ENCODE data around the gene LAMB3. TPM values are rescaled to one million over a fixed set of nuclear protein-coding genes. Genes with fewer than 3 reads are reported as not detected.

The LAMB3 gene
- total RNA-seq, 2 experiments from 2014 or later = 1.3 to 1.9 TPM

GRCh38 chr1:209617755-209618154 is 34.5 kb downstream of the LAMB3 start:
- no peak overlapping the region for H3K4me3 Mint-ChIP-seq
- CTCF ChIA-PET = interaction anchor here (0.6 to 3.9 kb wide), 6 partner anchors 8 to 511 kb away, joined by 3 to 11 read pairs (median 6); no protein-coding TSS in a partner anchor
- H3K9me3 Mint-ChIP-seq = no peaks in the 10 kb centered on the region
- DNase-seq = no peak
- POLR2A ChIA-PET = no interaction called here
- peaks cover 7% of the 10 kb centered on the region for H3K4me1 Mint-ChIP-seq
- H3K36me3 Mint-ChIP-seq (ENCODE audit: low read depth) = no peaks in the 10 kb centered on the region
- H3K27ac Mint-ChIP-seq = no peak overlapping the region
- H3K27me3 Mint-ChIP-seq = no peaks in the 10 kb centered on the region

DNA sequence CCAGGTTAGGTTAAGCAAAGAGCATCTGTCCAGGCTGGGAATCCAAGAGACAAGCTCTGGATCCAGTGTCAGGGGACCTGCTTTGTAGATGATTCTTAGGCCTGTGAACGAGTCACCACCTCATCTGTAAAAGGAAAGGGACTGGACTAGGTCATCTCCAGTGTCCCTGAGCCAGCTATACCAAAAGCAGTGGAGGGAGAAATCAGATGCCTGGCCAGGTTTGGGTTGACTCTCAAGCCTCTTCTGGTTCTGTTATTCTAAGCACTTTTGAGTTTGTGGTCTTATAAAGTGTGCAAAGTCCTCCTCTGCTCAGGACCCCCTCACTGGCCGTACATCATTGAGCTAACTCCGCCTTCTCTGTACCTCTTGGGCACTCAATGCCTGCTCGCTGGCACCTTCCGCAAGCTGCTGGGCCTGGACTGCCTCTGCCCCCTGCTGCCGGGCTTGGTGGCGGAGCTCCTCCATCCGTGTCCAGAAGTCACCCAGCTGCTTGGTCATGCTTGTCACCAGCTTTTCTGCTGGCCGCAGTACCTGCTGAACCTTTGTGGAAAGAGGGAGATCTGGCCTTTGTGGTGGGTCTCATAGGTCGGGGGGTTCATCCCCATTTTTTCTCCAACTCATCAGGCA is 35.1 kb downstream of the LAMB3 start:
- H3K4me3 Mint-ChIP-seq = no peak overlapping the region
- peaks cover 12% of the 10 kb centered on the region for H3K4me1 Mint-ChIP-seq
- ChIA-PET POLR2A (no interaction called here), CTCF (interaction anchor here (0.5 to 3.9 kb wide), 8 partner anchors 8 to 511 kb away, joined by 3 to 11 read pairs (median 4); no protein-coding TSS in a partner anchor)
- H3K9me3 Mint-ChIP-seq = no peaks in the 10 kb centered on the region
- no peaks in the 10 kb centered on the region for H3K27me3 Mint-ChIP-seq
- H3K27ac Mint-ChIP-seq = no peak overlapping the region
- DNase-seq = no peak
- H3K36me3 Mint-ChIP-seq (ENCODE audit: low read depth) = no peaks in the 10 kb centered on the region

DNA sequence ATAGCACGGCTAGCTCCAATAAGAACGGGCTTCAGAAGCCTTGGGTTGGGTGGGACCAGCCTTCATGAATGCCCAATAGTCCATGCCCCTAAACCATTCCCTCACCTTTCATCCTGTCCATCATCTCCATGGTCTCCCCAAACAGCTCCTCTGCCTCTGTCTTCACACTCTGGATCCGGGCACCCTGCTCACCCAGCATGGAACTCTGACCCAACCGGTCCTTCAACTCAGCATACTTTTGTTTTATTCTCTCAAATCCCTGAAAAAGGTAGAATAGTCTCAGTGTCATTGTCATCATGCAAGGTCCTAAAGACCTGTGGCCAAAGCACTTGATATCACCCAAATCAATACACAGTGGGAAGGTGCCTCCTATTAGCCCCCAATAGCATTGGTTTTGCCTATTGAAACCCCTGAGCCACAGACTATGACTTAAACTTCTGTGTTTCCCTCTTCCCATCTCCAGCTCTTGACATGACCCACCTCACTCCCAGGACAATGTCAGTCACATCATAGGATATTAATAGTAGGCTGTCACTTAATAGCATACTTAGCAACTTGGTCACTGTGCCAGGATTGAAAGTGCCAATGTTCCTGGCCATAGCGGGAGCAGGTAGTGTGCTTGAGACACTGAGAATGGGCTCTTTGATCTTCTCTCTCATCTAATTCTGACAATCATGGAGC is 35.7 kb downstream of the LAMB3 start:
- Mint-ChIP-seq H3K27ac (no peak overlapping the region), H3K4me1 (peaks cover 12% of the 10 kb centered on the region), H3K9me3 (no peaks in the 10 kb centered on the region), H3K36me3 (ENCODE audit: low read depth) (no peaks in the 10 kb centered on the region), H3K4me3 (no peak overlapping the region), H3K27me3 (no peaks in the 10 kb centered on the region)
- POLR2A ChIA-PET = no interaction called here
- CTCF ChIA-PET = interaction anchor here (0.5 to 1.3 kb wide), 3 partner anchors 8 to 1820 kb away, joined by 3 read pairs; no protein-coding TSS in a partner anchor
- no peak for DNase-seq

- DNase-seq = no peak
- Mint-ChIP-seq H3K9me3 (no peaks in the 10 kb centered on the region), H3K4me3 (no peak overlapping the region), H3K27me3 (no peaks in the 10 kb centered on the region), H3K4me1 (peaks cover 12% of the 10 kb centered on the region), H3K27ac (no peak overlapping the region), H3K36me3 (ENCODE audit: low read depth) (no peaks in the 10 kb centered on the region)
- POLR2A ChIA-PET = no interaction called here
- CTCF ChIA-PET = interaction anchor here (0.9 to 1.4 kb wide), 3 partner anchors 9 to 54 kb away, joined by 3 to 5 read pairs (median 3); no protein-coding TSS in a partner anchor
Measured at GRCh38 chr1:209614906-209615305, 37.3 kb downstream of the LAMB3 start.

DNA sequence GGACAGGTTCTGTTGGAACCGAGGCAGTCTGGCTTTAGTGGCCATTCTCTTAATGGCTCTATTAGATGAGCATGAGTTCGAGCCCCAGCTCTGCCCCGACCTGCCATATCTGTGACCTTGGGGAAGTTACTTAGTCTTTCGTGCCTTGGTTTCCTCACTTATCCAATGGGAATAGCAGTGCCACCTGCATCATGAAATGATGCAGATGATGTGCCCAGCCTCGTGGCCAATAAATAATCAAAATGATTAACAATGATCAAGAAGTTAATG is 38.1 kb downstream of the LAMB3 start:
- H3K9me3 Mint-ChIP-seq = no peaks in the 10 kb centered on the region
- peaks cover 11% of the 10 kb centered on the region for H3K4me1 Mint-ChIP-seq
- H3K36me3 Mint-ChIP-seq (ENCODE audit: low read depth) = no peaks in the 10 kb centered on the region
- no peaks in the 10 kb centered on the region for H3K27me3 Mint-ChIP-seq
- POLR2A ChIA-PET = no interaction called here
- H3K4me3 Mint-ChIP-seq = no peak overlapping the region
- CTCF ChIA-PET = interaction anchor here (1.2 kb wide), 1 partner anchor 51 kb away, joined by 3 read pairs; no protein-coding TSS in a partner anchor
- no peak for DNase-seq
- H3K27ac Mint-ChIP-seq = no peak overlapping the region

DNA sequence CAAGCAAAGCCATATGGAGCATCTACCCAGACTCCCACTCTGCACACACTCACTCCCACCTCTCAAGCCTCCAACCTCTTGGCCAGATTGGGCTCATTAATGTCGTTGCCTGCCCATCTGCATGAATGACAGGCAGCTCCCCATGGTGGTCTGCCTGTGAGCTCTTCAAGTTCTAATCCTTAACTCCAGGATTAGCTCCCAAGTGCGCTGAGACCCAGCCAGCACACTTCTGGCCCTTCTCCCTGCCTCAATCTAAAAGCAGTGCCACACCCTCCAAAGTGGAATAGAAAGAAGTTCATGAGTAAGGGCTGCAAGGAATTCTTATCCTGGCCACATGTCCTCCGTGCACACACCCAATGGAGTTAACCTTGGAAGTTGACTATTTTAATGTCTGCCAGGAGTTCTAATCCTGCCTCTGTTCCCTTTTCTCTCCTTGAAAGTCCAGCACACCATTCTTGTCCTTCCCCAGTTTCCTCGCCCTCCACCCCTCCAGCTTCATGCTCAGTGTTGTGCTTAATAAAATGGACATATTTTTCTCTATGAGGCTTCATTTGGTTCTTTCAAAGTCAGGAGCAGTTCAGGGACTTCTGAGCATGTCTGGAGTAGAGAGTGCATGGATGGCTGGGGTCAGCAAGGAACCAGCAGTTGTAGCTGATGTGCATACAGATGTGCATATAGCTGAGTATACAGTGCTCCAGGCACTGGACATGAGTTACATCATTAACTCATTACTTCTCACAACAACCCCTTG is 38.6 kb downstream of the LAMB3 start:
- Mint-ChIP-seq H3K4me3 (no peak overlapping the region), H3K9me3 (no peaks in the 10 kb centered on the region), H3K4me1 (peaks cover 6% of the 10 kb centered on the region), H3K36me3 (ENCODE audit: low read depth) (no peaks in the 10 kb centered on the region), H3K27ac (peak overlapping the region; percentile 15), H3K27me3 (no peaks in the 10 kb centered on the region)
- ChIA-PET CTCF (interaction anchor here (0.9 to 1.2 kb wide), 3 partner anchors 48 to 53 kb away, joined by 3 read pairs; no protein-coding TSS in a partner anchor), POLR2A (no interaction called here)
- no peak for DNase-seq

DNA sequence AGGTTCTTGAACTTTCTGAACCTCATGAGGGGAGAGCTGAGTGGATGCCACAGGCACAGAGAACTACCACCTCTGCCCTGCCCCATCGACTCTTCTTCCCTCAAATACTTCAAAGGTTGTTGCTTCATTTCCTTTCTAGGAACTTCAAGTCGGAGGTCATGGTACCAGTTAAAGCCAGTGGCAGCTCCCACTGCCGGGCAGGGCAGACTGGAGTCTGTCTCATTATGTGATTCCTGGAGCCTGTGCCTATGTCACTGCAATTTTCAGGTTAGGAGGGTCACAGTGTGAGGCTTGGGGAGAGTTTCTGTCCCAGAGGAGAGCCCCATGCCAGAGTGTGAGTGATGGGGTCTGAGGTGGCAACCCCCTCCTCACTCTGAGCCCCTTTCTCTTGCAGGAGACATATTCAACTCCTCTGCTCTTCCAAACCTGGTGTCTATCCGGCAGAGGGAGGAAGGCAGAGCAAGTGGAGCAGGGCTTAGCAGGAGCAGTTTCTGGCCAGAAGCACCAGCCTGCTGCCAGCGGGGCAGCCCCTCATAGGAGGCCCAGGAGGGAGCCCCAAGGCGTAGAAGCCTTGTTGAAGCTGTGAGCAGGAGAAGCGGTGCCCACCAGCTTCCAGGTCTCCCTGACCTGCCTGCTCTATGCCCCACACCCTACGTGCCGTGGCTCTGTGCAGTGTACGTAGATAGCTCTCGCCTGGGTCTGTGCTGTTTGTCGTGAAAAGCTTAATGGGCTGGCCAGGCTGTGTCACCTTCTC is 39.4 kb downstream of the LAMB3 start:
- H3K4me1 Mint-ChIP-seq = peaks cover 5% of the 10 kb centered on the region
- no peaks in the 10 kb centered on the region for H3K9me3 Mint-ChIP-seq
- ChIA-PET POLR2A (no interaction called here), CTCF (interaction anchor here (0.9 to 2.0 kb wide), 4 partner anchors 11 to 54 kb away, joined by 3 to 8 read pairs (median 4); no protein-coding TSS in a partner anchor)
- no peaks in the 10 kb centered on the region for H3K27me3 Mint-ChIP-seq
- no peaks in the 10 kb centered on the region for H3K36me3 Mint-ChIP-seq (ENCODE audit: low read depth)
- DNase-seq = no peak
- H3K27ac Mint-ChIP-seq = no peak overlapping the region
- no peak overlapping the region for H3K4me3 Mint-ChIP-seq

- Mint-ChIP-seq H3K27ac (no peak overlapping the region), H3K4me1 (peaks cover 5% of the 10 kb centered on the region), H3K36me3 (ENCODE audit: low read depth) (no peaks in the 10 kb centered on the region), H3K9me3 (no peaks in the 10 kb centered on the region), H3K4me3 (no peak overlapping the region), H3K27me3 (no peaks in the 10 kb centered on the region)
- ChIA-PET CTCF (interaction anchor here (1.1 to 2.0 kb wide), 4 partner anchors 10 to 35 kb away, joined by 3 to 8 read pairs (median 4); no protein-coding TSS in a partner anchor), POLR2A (no interaction called here)
- no peak for DNase-seq
Measured at GRCh38 chr1:209611771-209612570, 40.3 kb downstream of the LAMB3 start.

GRCh38 chr1:209610631-209610905 is 41.7 kb downstream of the LAMB3 start:
- H3K27ac Mint-ChIP-seq = no peak overlapping the region
- ChIA-PET CTCF (interaction anchor here (0.6 to 2.4 kb wide), 8 partner anchors 9 to 138 kb away, joined by 3 to 11 read pairs (median 4); no protein-coding TSS in a partner anchor), POLR2A (no interaction called here)
- no peak for DNase-seq
- H3K36me3 Mint-ChIP-seq (ENCODE audit: low read depth) = no peaks in the 10 kb centered on the region
- H3K27me3 Mint-ChIP-seq = no peaks in the 10 kb centered on the region
- H3K4me1 Mint-ChIP-seq = peaks cover 5% of the 10 kb centered on the region
- no peaks in the 10 kb centered on the region for H3K9me3 Mint-ChIP-seq
- no peak overlapping the region for H3K4me3 Mint-ChIP-seq

GRCh38 chr1:209609791-209610630 is 42.2 kb downstream of the LAMB3 start:
- no peak for DNase-seq
- peaks cover 5% of the 10 kb centered on the region for H3K4me1 Mint-ChIP-seq
- no peak overlapping the region for H3K27ac Mint-ChIP-seq
- H3K27me3 Mint-ChIP-seq = no peaks in the 10 kb centered on the region
- ChIA-PET POLR2A (no interaction called here), CTCF (interaction anchor here (0.6 to 2.4 kb wide), 10 partner anchors 9 to 138 kb away, joined by 3 to 11 read pairs (median 3); no protein-coding TSS in a partner anchor)
- H3K4me3 Mint-ChIP-seq = no peak overlapping the region
- no peaks in the 10 kb centered on the region for H3K36me3 Mint-ChIP-seq (ENCODE audit: low read depth)
- no peaks in the 10 kb centered on the region for H3K9me3 Mint-ChIP-seq

GRCh38 chr1:209609041-209609790 is 43.0 kb downstream of the LAMB3 start:
- no peak overlapping the region for H3K4me3 Mint-ChIP-seq
- POLR2A ChIA-PET = no interaction called here
- H3K27me3 Mint-ChIP-seq = no peaks in the 10 kb centered on the region

More at GRCh38 chr1:209609041-209609790, 43.0 kb downstream of the LAMB3 start:
- Mint-ChIP-seq H3K36me3 (ENCODE audit: low read depth) (no peaks in the 10 kb centered on the region), H3K27ac (no peak overlapping the region), H3K9me3 (no peaks in the 10 kb centered on the region), H3K4me1 (peaks cover 8% of the 10 kb centered on the region)
- no peak for DNase-seq
- CTCF ChIA-PET = interaction anchor here (0.9 to 2.4 kb wide), 6 partner anchors 9 to 79 kb away, joined by 3 to 11 read pairs (median 4); no protein-coding TSS in a partner anchor
